Right lobe of liver (tissue), 6 donors: ENCODE measurements around the gene KIF5C. TPM values are rescaled to one million over a fixed set of nuclear protein-coding genes. Genes with fewer than 3 reads are reported as not detected.

Experiments used
- ATAC-seq, 4 donors: fragments of 200-7000 bp; cut with Tn5 transposase; one replicate each; pipeline ENCODE4 v1.9.1; 2020; ENCODE audit warnings: mild to moderate bottlenecking in 4 of 4, moderate library complexity in 4 of 4
- DNase-seq, 3 donors: peaks; one replicate each; pipeline ENCODE4 v3.0.0-alpha.2; 2020
- H3K27ac ChIP-seq, 3 donors: fragments of 200-600 bp; one replicate each; pipeline ENCODE4 v1.8.0; 2022
- H3K27me3 ChIP-seq, 2 donors: fragments of 200-600 bp; one replicate each; pipeline ENCODE4 v1.8.0; 2022
- H3K36me3 ChIP-seq, 4 donors: fragments of 200-600 bp; sonication (generic) in 1 of 4; one replicate each; pipeline versions ENCODE4 v1.5.1 to v1.8.0; 2017 to 2022; ENCODE audit warnings: control low read depth in 1 of 4
- H3K4me1 ChIP-seq, 4 donors: fragments of 200-600 bp; sonication (generic) in 1 of 4; one replicate each; pipeline versions ENCODE4 v1.5.1 to v1.8.0; 2017 to 2022; ENCODE audit warnings: control low read depth in 1 of 4
- H3K4me3 ChIP-seq, 3 donors: fragments of 200-600 bp; one replicate each; pipeline ENCODE4 v1.8.0; 2022
- H3K9me3 ChIP-seq, 4 donors: fragments of 200-600 bp; sonication (generic) in 1 of 4; one replicate each; pipeline versions ENCODE4 v1.5.1 to v1.8.0; 2017 to 2022; ENCODE audit warnings: control low read depth in 1 of 4
- CTCF ChIP-seq, 4 donors: fragments of 200-600 bp in 3 of 4; fragments of 450-650 bp in 1 of 4; IDR thresholded peaks; one replicate each; pipeline versions ENCODE4 v1.5.1 to v1.8.0; 2016 to 2022; ENCODE audit warnings: antibody characterized with exemption in 4 of 4, mild to moderate bottlenecking in 2 of 4
- POLR2A ChIP-seq: fragments of 450-650 bp; IDR thresholded peaks from one replicate; pipeline ENCODE4 v1.6.1; 2017; ENCODE audit warnings: antibody characterized with exemption, mild to moderate bottlenecking
- WGBS: methylation state at CpG from one replicate; pipeline ENCODE4 v1.1.6; 2018; ENCODE audit warnings: low coverage, low lambda C conversion rate; ENCODE audit not compliant: insufficient coverage; ENCODE audit errors: missing lambda C conversion rate; 5-methylcytosine and 5-hydroxymethylcytosine counted together
- intact Hi-C, 2 donors: fragments of 100-400 bp; cut with DNase I; formaldehyde crosslinking; loops; one replicate each; pipeline versions ENCODE4 v1.11.2 to v1.14.1; 2022
- total RNA-seq, 6 experiments: library from RNA; depleted of rRNA in 2 of 6; stranded (reverse); fragments of >200 nt in 2 of 6; fragmentation: NEBNext Ultra II Directional in 3 of 6; extraction: Animal tissue kit (Norgen Biotek cat#: 25700) in 3 of 6; gene quantifications; one replicate each; pipeline versions ENCODE4 v1.1.0 to v1.2.4, GENCODE V29; 2016 to 2023
- donor health status: DM: no; HTN: yes; CAD: no.
- donor health status: DM: no; HTN: no; CAD: no.
- donor health status: DM: no; HTN: no; CAD: no.
- donor health status: DM: no; HTN: yes; CAD: no.
- donor health status: DM: no; HTN: yes; CAD: no.

KIF5C gene
- total RNA-seq, 6 experiments from 2014 or later: 0.07 to 1.1 (median 0.34) TPM

- WGBS: 41% methylated on average over 6 of the region's 6 CpGs
- Histone ChIP-seq H3K36me3 (no peaks in the 10 kb centered on the region), H3K9me3 (no peaks in the 10 kb centered on the region), H3K27ac (no peak overlapping the region), H3K4me1 (no peaks in the 10 kb centered on the region), H3K27me3 (no peaks in the 10 kb centered on the region), H3K4me3 (no peak overlapping the region)
- DNase-seq (no peak), ATAC-seq (no peak)
- TF ChIP-seq POLR2A (no peak), CTCF (IDR thresholded peaks at IDR 0.05) (no peak)
- intact Hi-C loops: no loop called here
These were observed 125.3 kb downstream of the KIF5C start for GRCh38 chr2:149000158-149000938.

DNA sequence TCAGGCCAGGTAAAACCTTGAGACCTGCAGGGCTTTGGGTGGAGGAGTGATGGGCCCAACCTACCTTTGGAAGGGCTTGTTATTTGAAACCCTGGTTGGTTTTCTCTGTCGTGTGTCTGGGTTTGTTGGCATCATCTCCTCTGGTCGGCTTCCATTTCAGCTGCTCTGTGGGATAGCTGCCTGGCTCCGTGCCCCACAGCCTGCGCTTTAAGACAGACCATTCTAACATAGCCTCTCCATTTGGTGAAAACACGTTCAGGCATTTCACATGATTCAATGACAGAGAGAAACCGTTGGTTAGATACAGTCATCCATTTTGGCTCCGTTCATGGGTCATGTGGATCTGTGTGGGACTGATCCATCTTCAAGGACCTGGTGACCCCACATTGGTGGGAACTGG, 126.5 kb downstream of the KIF5C start:
- no peaks in the 10 kb centered on the region for H3K9me3 ChIP-seq
- DNase-seq (no peak), ATAC-seq (no peak)
- no peaks in the 10 kb centered on the region for H3K4me1 ChIP-seq
- TF ChIP-seq CTCF (IDR thresholded peaks at IDR 0.05): no peak
- TF ChIP-seq POLR2A: no peak
- no peaks in the 10 kb centered on the region for H3K27me3 ChIP-seq
- intact Hi-C loops: no loop called here
- WGBS: no CpG with 5 or more reads among the region's 7 CpGs
- no peaks in the 10 kb centered on the region for H3K36me3 ChIP-seq
- H3K4me3 ChIP-seq: no peak overlapping the region
- H3K27ac ChIP-seq: no peak overlapping the region

GRCh38 chr2:149002378-149002890, 127.4 kb downstream of the KIF5C start:
- WGBS: 83% methylated on average over 14 of the region's 14 CpGs
- H3K27me3 ChIP-seq: no peaks in the 10 kb centered on the region
- no peak for DNase-seq
- H3K4me3 ChIP-seq: no peak overlapping the region
- TF ChIP-seq CTCF (IDR thresholded peaks at IDR 0.05): no peak
- TF ChIP-seq POLR2A: no peak
- no peaks in the 10 kb centered on the region for H3K9me3 ChIP-seq
- no peaks in the 10 kb centered on the region for H3K4me1 ChIP-seq
- no peaks in the 10 kb centered on the region for H3K36me3 ChIP-seq
- intact Hi-C loops: no loop called here
- H3K27ac ChIP-seq: no peak overlapping the region
- ATAC-seq: no peak

DNA sequence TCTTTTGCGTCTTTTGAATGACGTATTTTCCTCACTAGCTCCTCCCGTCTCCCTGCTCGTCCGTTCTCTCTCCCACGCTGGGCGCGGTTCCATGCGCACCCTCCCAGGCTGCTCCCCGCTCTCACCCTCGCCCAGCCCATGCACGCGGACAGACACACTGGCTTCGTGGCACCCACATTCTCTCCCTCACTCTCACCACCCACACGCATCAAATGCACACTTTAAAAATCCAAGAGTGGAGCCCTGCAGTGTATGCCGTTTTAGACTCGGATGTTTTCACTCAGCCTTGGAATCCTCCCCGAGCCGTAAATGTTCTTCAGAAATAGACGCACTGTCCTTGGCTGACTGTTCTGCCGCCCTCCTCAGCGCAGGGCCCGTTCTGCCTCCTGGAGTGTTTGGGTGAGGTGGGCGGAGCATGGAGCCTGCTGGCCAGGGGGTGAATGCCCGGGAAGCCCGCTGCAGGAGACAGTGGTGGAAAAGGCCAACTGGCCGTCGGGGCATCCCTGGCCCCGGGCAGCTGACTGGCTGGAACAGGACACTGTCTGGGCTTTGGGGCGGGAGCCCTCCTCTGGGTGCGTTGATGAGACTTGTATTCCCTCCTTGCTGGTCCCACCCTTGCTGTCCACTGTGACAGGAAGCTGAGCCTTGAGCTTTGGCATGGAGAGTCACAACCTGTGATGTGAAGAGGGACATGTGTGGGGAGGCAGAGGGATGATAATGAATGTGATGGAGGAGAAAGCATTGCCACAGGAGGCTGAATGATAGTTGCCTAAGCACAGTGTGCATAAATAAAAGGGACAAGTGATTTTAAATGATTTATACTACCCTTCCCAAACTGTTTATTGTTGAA, 128.1 kb downstream of the KIF5C start:
- TF ChIP-seq CTCF (IDR thresholded peaks at IDR 0.05) (no peak), POLR2A (no peak)
- WGBS: 86% methylated on average over 20 of the region's 31 CpGs
- Histone ChIP-seq H3K27ac (no peak overlapping the region), H3K36me3 (no peaks in the 10 kb centered on the region), H3K27me3 (no peaks in the 10 kb centered on the region), H3K4me1 (no peaks in the 10 kb centered on the region), H3K9me3 (no peaks in the 10 kb centered on the region), H3K4me3 (no peak overlapping the region)
- no peak for ATAC-seq
- no peak for DNase-seq
- intact Hi-C loops: no loop called here
